ENCODE data around the gene DAZ4.
"Not testable (repeated sequence)": the region's sequence is repeated elsewhere in the genome, so short reads cannot be mapped to it uniquely, and the experiment has no call there.

Gene DAZ4, protein sequence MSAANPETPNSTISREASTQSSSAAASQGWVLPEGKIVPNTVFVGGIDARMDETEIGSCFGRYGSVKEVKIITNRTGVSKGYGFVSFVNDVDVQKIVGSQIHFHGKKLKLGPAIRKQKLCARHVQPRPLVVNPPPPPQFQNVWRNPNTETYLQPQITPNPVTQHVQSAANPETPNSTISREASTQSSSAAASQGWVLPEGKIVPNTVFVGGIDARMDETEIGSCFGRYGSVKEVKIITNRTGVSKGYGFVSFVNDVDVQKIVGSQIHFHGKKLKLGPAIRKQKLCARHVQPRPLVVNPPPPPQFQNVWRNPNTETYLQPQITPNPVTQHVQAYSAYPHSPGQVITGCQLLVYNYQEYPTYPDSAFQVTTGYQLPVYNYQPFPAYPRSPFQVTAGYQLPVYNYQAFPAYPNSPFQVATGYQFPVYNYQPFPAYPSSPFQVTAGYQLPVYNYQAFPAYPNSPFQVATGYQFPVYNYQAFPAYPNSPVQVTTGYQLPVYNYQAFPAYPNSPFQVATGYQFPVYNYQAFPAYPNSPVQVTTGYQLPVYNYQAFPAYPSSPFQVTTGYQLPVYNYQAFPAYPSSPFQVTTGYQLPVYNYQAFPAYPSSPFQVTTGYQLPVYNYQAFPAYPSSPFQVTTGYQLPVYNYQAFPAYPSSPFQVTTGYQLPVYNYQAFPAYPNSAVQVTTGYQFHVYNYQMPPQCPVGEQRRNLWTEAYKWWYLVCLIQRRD

DNA sequence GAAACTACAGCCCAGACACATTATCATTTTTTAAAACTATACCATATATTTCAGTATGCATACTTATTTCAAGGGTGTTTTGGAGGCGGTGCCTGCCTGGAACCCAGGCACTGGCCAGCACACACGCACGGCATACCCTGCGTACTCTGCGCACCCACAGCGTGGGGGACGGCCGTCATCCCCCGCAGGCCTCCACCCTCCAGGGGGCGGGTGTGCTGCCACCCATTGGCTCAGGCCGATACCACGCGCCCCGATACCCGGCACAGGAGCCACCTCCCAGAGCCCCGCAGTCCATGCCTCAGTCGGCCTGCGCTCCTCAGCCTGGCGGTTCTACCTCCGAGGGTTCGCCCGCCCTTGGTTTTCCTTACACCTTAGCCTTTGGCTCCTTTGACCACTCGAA is at the start of gene DAZ4:
DAZ4 (plus strand) TSS at position 301 of the 400 bp plus-strand sequence. CDS start 208 bp downstream, outside the sequence.
- not testable (repeated sequence) for DNase-seq (ENCODE audit: low read depth)

DNA sequence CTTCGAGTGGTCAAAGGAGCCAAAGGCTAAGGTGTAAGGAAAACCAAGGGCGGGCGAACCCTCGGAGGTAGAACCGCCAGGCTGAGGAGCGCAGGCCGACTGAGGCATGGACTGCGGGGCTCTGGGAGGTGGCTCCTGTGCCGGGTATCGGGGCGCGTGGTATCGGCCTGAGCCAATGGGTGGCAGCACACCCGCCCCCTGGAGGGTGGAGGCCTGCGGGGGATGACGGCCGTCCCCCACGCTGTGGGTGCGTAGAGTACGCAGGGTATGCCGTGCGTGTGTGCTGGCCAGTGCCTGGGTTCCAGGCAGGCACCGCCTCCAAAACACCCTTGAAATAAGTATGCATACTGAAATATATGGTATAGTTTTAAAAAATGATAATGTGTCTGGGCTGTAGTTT is 20.4 kb upstream of the DAZ4 start, which contains the start of gene DAZ3:
DAZ3 (minus strand) TSS at position 101 of the 400 bp plus-strand sequence. CDS start 208 bp downstream, outside the sequence.
- not testable (repeated sequence) for DNase-seq (ENCODE audit: low read depth)

DNA sequence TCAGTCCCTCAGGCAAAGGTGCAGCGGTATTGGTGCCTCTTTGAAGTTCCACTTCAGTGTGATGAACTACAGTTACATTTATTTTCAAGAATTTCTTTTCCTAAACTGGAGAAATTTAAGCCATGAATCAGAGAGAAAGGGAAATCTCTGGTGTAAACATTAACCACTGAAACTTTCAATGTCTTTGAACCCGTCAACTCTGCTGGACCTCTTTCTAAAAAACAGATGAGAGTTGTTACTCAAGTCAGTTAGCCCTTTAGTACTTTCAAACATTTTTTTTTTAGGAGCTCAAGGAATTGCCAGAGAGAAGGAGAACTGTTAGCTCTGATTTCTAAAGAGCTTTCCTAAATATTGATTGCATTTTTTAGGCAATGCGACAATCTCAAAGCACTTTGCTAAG is 11.9 kb upstream of the DAZ4 start:
- DNase-seq (ENCODE audit: low read depth): not testable (repeated sequence)

DNA sequence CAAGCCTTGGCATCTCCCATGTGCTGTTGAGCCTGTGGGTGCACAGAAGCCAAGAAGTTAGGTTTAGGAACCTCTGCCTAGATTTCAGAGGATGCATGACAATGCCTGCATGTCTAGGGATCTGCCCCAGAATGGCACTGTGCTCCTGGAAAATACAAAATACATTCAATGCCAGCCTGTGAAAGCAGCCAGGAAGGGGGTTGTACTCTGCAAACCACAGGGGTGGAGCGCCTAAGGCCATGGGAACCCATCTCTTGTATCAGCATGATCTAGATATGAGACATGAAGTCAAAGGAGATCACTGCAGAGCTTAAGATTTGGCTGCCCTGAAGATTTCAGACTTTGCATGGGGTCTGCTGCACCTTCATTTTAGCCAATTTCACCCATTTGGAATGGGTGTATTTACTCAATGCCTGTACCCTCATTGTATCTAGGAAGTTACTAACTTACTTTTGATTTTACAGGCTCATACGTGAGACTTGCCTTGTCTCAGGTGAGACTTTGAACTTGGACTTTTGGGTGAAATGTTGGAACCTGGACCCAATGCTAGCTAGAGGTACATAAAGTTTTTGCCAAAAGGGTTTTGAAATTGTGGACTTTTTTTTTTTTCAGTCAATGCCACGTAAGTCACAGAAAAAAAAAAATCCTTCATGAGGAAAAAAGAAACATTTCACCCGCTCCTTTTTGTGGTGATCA is 9.4 kb upstream of the DAZ4 start:
- DNase-seq (ENCODE audit: low read depth): not testable (repeated sequence)

DNA sequence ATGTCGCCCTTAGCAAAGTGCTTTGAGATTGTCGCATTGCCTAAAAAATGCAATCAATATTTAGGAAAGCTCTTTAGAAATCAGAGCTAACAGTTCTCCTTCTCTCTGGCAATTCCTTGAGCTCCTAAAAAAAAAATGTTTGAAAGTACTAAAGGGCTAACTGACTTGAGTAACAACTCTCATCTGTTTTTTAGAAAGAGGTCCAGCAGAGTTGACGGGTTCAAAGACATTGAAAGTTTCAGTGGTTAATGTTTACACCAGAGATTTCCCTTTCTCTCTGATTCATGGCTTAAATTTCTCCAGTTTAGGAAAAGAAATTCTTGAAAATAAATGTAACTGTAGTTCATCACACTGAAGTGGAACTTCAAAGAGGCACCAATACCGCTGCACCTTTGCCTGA is 8.7 kb upstream of the DAZ4 start:
- DNase-seq (ENCODE audit: low read depth): not testable (repeated sequence)

Data from HS-5 (cell line).